Choroid plexus epithelial cell (primary cell): Measurements from ENCODE around the gene CELA2B.
"Not testable (repeated sequence)": the region's sequence is repeated elsewhere in the genome, so short reads cannot be mapped to it uniquely, and the experiment has no call there.

Experiments used
- DNase-seq: peaks from one replicate; pipeline ENCODE4 v3.0.0-alpha.2; 2010; ENCODE audit warnings: low read depth
- H3K4me3 ChIP-seq: 2 replicates; pipeline ENCODE4 v1.5.1; 2011; ENCODE audit warnings: low read depth, mild to moderate bottlenecking, control low read depth, low read length, moderate library complexity
- TF ChIP-seq, protein P1 (sequence below): conservative IDR thresholded peaks from 2 replicates; pipeline ENCODE4 v1.5.1; 2011; ENCODE audit warnings: low read depth, mild to moderate bottlenecking, control low read depth, inconsistent platforms, low read length, moderate library complexity

CELA2B gene

DNA sequence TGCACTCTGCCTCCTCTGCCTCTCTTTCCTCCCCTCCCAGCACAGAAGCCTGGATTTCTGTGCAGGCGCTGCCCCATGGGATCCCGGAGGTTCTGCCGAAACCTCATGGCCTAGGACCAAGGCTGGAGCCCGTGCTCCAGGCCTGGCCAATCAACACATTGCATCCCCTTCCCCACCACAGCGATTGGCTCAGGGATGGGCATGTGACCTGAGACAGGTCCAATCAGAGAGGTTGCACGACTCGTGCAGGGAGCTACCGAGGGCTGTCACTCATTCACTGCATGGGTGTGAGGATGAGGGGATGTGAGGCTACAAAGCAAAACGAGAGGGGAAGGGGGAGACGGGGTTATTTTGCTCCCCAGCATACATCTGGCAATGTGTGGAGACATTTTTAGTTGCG lies 3.3 kb upstream of the CELA2B start:
- TF ChIP-seq, protein P1, sequence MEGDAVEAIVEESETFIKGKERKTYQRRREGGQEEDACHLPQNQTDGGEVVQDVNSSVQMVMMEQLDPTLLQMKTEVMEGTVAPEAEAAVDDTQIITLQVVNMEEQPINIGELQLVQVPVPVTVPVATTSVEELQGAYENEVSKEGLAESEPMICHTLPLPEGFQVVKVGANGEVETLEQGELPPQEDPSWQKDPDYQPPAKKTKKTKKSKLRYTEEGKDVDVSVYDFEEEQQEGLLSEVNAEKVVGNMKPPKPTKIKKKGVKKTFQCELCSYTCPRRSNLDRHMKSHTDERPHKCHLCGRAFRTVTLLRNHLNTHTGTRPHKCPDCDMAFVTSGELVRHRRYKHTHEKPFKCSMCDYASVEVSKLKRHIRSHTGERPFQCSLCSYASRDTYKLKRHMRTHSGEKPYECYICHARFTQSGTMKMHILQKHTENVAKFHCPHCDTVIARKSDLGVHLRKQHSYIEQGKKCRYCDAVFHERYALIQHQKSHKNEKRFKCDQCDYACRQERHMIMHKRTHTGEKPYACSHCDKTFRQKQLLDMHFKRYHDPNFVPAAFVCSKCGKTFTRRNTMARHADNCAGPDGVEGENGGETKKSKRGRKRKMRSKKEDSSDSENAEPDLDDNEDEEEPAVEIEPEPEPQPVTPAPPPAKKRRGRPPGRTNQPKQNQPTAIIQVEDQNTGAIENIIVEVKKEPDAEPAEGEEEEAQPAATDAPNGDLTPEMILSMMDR: no peak
- no peak overlapping the region for H3K4me3 ChIP-seq
- no peak for DNase-seq

GRCh38 chr1:15476927-15477326 lies 1.0 kb downstream of the CELA2B start:
- no peak for DNase-seq
- H3K4me3 ChIP-seq: no peak overlapping the region
- TF ChIP-seq, protein P1: no peak

- TF ChIP-seq, protein P1: no peak
- no peak overlapping the region for H3K4me3 ChIP-seq
- DNase-seq: no peak
Measured at GRCh38 chr1:15477646-15478212, 1.8 kb downstream of the CELA2B start.

- TF ChIP-seq, protein P1: no peak
- no peak for DNase-seq
- H3K4me3 ChIP-seq: no peak overlapping the region
Measured at GRCh38 chr1:15479654-15480347, 3.9 kb downstream of the CELA2B start.

DNA sequence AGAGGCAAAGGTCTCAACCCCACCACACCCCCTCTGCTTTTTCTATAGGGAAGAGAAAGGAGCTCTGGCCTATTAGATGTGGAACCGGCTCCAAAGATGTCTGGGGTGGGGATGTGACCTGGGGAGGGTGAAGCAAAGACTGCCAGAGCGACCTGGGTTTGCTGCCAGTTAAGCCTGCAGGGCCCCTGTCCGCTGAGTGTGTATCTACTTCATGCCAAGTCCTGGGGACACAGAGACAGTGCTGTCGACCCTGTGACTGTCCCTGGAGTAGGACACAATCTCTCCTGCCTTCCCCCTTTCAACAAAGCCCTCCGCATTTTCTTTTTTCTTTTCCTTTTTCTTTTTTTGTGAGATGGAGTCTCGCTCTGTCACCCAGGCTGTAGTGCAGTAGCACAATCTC lies 6.6 kb downstream of the CELA2B start:
- DNase-seq, H3K4me3 ChIP-seq: not testable (repeated sequence)

DNA sequence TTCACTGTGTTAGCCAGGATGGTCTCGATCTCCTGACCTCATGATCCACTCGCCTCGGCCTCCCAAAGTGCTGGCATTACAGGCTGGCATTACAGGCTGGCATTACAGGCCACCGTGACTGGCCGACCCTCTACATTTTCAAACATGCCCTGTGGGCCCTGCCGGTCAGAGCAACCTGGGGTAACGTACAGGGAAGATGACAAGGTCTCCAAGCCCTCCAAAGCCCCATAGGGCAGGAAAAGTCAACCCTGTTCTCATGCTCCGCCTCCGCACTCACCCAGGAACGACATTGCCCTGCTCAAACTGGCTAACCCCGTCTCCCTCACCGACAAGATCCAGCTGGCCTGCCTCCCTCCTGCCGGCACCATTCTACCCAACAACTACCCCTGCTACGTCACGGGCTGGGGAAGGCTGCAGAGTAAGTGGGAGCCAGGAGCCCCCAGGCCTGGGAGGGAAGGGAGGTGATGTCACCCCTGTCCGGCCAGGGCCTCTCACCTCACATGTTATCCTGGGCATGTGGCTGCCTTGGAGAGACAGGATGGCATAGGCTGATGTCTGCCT lies 7.2 kb downstream of the CELA2B start:
- H3K4me3 ChIP-seq, DNase-seq: not testable (repeated sequence)

- no peak overlapping the region for H3K4me3 ChIP-seq
- TF ChIP-seq, protein P1: no peak
- no peak for DNase-seq
Measured at GRCh38 chr1:15483971-15484370, 8.1 kb downstream of the CELA2B start.

DNA sequence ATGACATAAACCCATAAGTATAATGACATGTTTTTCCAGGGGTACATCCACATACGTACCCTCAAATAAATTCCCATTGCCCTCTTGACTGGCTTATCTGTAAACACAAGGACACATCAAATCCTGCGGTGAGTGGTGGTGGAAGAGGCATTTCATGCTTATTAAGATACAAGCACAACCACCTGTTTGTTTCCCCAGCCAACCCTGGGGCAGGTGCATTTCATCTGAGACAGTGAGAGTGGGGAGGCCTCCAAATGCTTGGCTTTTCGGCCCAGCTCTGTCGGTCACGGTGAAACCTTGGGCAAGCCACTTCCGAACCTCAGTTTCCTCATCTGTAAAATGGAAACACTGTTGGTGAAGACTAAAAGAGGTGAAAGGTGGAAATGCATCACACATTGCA lies 8.5 kb downstream of the CELA2B start:
- not testable (repeated sequence) for DNase-seq, H3K4me3 ChIP-seq
